GM21526 (cell line): ENCODE measurements around the gene BICDL2.
"Not testable (repeated sequence)": the region's sequence is repeated elsewhere in the genome, so short reads cannot be mapped to it uniquely, and the experiment has no call there.

Experiments
- ATAC-seq: cut with Tn5 transposase; IDR thresholded peaks from one replicate; pipeline ENCODE4 v1.9.1; 2021; ENCODE audit warnings: moderate library complexity; ENCODE audit not compliant: unreplicated experiment, low FRiP score

BICDL2 gene

GRCh38 chr16:3065742-3066439, 29.1 kb upstream of the BICDL2 start:
- ATAC-seq: no peak

- ATAC-seq: no peak
Observed at GRCh38 chr16:3065069-3065741, 28.5 kb upstream of the BICDL2 start, which contains the start of gene IL32. IL32 (plus strand) TSS chr16:3065640; CDS start chr16:3065812, 172 bp downstream.

GRCh38 chr16:3063625-3064386, 27.1 kb upstream of the BICDL2 start:
- ATAC-seq: no peak

- no peak for ATAC-seq
Observed at GRCh38 chr16:3062553-3062952, 25.8 kb upstream of the BICDL2 start.

GRCh38 chr16:3060339-3061127, 23.8 kb upstream of the BICDL2 start:
- ATAC-seq: no peak

- ATAC-seq: no peak
Observed at GRCh38 chr16:3059723-3060242, 23.0 kb upstream of the BICDL2 start.

- peak; percentile 76 for ATAC-seq
Observed at GRCh38 chr16:3059041-3059722, 22.4 kb upstream of the BICDL2 start.

GRCh38 chr16:3058139-3059030, 21.6 kb upstream of the BICDL2 start:
- ATAC-seq: no peak

- ATAC-seq: no peak
Observed at GRCh38 chr16:3057181-3058138, 20.7 kb upstream of the BICDL2 start.

- ATAC-seq: no peak
Observed at GRCh38 chr16:3056336-3057180, 19.8 kb upstream of the BICDL2 start.

GRCh38 chr16:3055734-3056115, 19.0 kb upstream of the BICDL2 start:
- not testable (repeated sequence) for ATAC-seq

GRCh38 chr16:3054965-3055733, 18.4 kb upstream of the BICDL2 start:
- ATAC-seq: no peak

GRCh38 chr16:3053330-3053710, 16.6 kb upstream of the BICDL2 start:
- ATAC-seq: not testable (repeated sequence)

- ATAC-seq: not testable (repeated sequence)
Observed at GRCh38 chr16:3052571-3053329, 16.0 kb upstream of the BICDL2 start.

- no peak for ATAC-seq
Observed at GRCh38 chr16:3051494-3051893, 14.8 kb upstream of the BICDL2 start.
